Measurements from ENCODE around the gene CSNK1E. TPM values are rescaled to one million over a fixed set of nuclear protein-coding genes. Genes with fewer than 3 reads are reported as not detected.
A peak's percentile ranks its signal among the peaks of the same experiment; 100 is the strongest.

CSNK1E gene
- total and polyA plus RNA-seq, 2 of the 4 experiments (the other 2 are of a cell fraction), result 116 to 276 TPM

DNA sequence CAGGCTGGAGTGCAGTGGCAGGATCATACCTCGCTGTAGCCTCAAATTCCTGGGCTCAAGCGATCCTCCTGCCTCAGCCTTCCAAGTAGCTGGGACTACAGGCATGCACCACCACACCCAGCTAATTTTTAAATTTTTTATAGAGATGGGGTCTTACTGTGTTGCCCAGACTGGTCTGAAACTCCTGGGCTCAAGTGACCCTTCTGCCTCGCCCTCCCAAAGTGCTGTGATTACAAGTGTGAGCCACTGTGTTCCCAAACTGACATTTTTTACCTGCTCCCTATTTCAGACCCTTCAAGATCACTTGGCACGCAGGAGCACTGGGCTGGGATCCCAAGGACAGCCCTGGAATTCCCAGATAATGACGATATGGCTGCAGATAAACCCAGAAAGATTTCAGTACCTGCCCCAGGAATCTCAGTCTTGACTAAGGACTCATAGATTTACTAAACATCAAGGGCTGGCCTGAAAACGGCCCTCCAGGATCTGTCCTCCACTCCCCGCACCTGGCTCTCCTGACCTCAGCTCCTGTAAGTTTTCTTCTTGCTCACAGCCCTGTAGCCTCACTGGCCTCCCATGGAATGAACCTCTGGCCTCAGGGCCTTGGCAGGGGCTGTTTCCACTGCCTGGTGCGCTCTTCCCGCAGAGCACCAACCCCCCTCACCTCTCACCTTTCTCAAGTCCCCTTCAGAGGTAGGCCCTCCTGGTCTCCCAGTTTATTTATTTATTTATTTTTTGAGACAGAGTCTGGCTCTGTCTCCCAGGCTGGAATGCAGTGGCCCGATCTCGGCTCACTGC is 3.6 kb upstream of the CSNK1E start:
- Histone ChIP-seq H3K18ac (ENCODE audit: low read depth, low read length) (no peak overlapping the region), H2BK20ac (ENCODE audit: low read depth, low read length) (no peak overlapping the region), H3K23ac (ENCODE audit: low read depth, low read length) (no peak overlapping the region), H2BK15ac (ENCODE audit: low read depth, low read length) (no peak overlapping the region), H4K20me1 (ENCODE audit: insufficient read depth, low read length) (peaks cover 6% of the 10 kb centered on the region), H2BK5ac (ENCODE audit: low read depth, low read length, poor library complexity, severe bottlenecking) (no peak overlapping the region), H2BK120ac (ENCODE audit: low read depth, low read length) (no peak overlapping the region), H4K5ac (ENCODE audit: low read depth, low read length) (no peak overlapping the region), H3K27me3 (ENCODE audit: control insufficient read depth, insufficient read depth, low read length) (no peaks in the 10 kb centered on the region), H4K8ac (ENCODE audit: low read depth in 2 of 2, low read length in 2 of 2) (no peak overlapping the region), H3K9me1 (ENCODE audit: insufficient read depth, low read length) (peaks cover 6% of the 10 kb centered on the region), H3K36me3 (ENCODE audit: control insufficient read depth, insufficient read depth, low read length) (no peaks in the 10 kb centered on the region), H2AK5ac (ENCODE audit: low read depth, low read length) (peak overlapping the region; percentile 12; the same call in 1 of the 2 replicates), H3K9me3 (ENCODE audit: control insufficient read depth, insufficient read depth, low read length) (no peaks in the 10 kb centered on the region), H3K4me3 (ENCODE audit: insufficient read depth, low read depth, low read length) (no peak overlapping the region), H3K4ac (ENCODE audit: low read depth, low read length) (no peak overlapping the region), H4K91ac (ENCODE audit: insufficient read depth, low read depth, low read length) (no peak overlapping the region), H3K14ac (replicated peaks; ENCODE audit: low read depth, low read length) (no peak overlapping the region), H3K4me1 (ENCODE audit: control insufficient read depth, insufficient read depth, low read length) (peaks cover 12% of the 10 kb centered on the region), H2AK9ac (replicated peaks; ENCODE audit: low read depth, low read length, poor library complexity) (no peak overlapping the region), H3K4me2 (ENCODE audit: low read depth, low read length) (no peak overlapping the region), H3K79me1 (ENCODE audit: low read depth in 1 of 2, low read length in 2 of 2) (peaks cover 0 to 16% of the 10 kb centered on the region in 2 experiments; a peak in 2 of 4 replicates), H3K9ac (ENCODE audit: low read depth, low read length) (no peak overlapping the region), H2AFZ (replicated peaks; ENCODE audit: low read length, poor library complexity) (no peak overlapping the region), H3K56ac (ENCODE audit: extremely low read depth, insufficient read depth, low read length) (no peak overlapping the region), H3K27ac (ENCODE audit: insufficient read depth, low read length) (no peak overlapping the region)
- no peak for TF ChIP-seq BHLHE40 (IDR thresholded peaks at IDR 0.05; ENCODE audit: low read depth, low read length)
- WGBS, 2 experiments (ENCODE audit: extremely low coverage in 2 of 2, insufficient read length in 1 of 2), result 100% methylated on average over 2 of the region's 11 CpGs; no CpG with 5 or more reads in 1 of the 2 experiments
- dilution Hi-C loops (cut with HindIII; ENCODE audit: low sequenced_read_pairs, unreplicated experiment), result no loop called here
- ChIA-PET POLR2A (ENCODE audit: unreplicated experiment) (no interaction called here), CTCF (no interaction called here)
- no peak for DNase-seq
- intact Hi-C loops (cut with micrococcal nuclease), result no loop called here
- BruUV-seq (replicated peaks), result no TSS peak
- ATAC-seq (ENCODE audit: low read depth), result no peak
- in situ Hi-C loops (cut with MboI; ENCODE audit: low sequenced_read_pairs), result no loop called here

Measured in IMR-90 (cell line).